K562 (cell line): ENCODE data around the gene ENDOD1. TPM values are rescaled to one million over a fixed set of nuclear protein-coding genes. Genes with fewer than 3 reads are reported as not detected.

ENCODE experiments used
- ARID1B ChIP-seq: fragments of 450-650 bp; IDR thresholded peaks from 2 replicates; pipeline ENCODE4 v1.6.1; 2016; ENCODE audit warnings: antibody characterized with exemption, mild to moderate bottlenecking, inconsistent platforms
- ARNT ChIP-seq, 2 experiments: fragments of 450-650 bp; IDR thresholded peaks; 2 replicates each; pipeline ENCODE4 v1.6.1; 2016; ENCODE audit warnings: mild to moderate bottlenecking in 1 of 2
- CBX1 ChIP-seq: sonication (generic); IDR thresholded peaks from 2 replicates; pipeline ENCODE4 v1.6.1; 2016; ENCODE audit warnings: antibody characterized with exemption, low read depth, mild to moderate bottlenecking
- CBX2 ChIP-seq: fragments of 200-600 bp; sonication (generic); IDR thresholded peaks from one replicate; pipeline ENCODE4 v1.6.1; 2012; ENCODE audit warnings: mild to moderate bottlenecking, low read length, inconsistent platforms; ENCODE audit not compliant: insufficient read depth, poor library complexity, severe bottlenecking
- DACH1 ChIP-seq: fragments of 450-650 bp; IDR thresholded peaks from 2 replicates; pipeline ENCODE4 v1.6.1; 2018; ENCODE audit not compliant: partially characterized antibody
- FOXA1 ChIP-seq: fragments of 450-650 bp; IDR thresholded peaks from 2 replicates; pipeline ENCODE4 v1.6.1; 2016; ENCODE audit warnings: mild to moderate bottlenecking, borderline replicate concordance
- MED1 ChIP-seq: sonication (generic); formaldehyde crosslinking; IDR thresholded peaks from 2 replicates; pipeline ENCODE4 v1.8.1; 2023; ENCODE audit warnings: missing genetic modification reagents, borderline replicate concordance
- NBN ChIP-seq: fragments of 450-650 bp; IDR thresholded peaks from 2 replicates; pipeline ENCODE4 v1.6.1; 2016; ENCODE audit warnings: low read depth, mild to moderate bottlenecking
- NCOA1 ChIP-seq: fragments of 450-650 bp; IDR thresholded peaks from 2 replicates; pipeline ENCODE4 v1.6.1; 2016; ENCODE audit warnings: low read depth
- NFXL1 ChIP-seq: fragments of 450-650 bp; formaldehyde crosslinking; IDR thresholded peaks from 2 replicates; pipeline ENCODE4 v1.4.0; 2021; ENCODE audit warnings: mild to moderate bottlenecking
- PBX2 ChIP-seq, 2 experiments: IDR thresholded peaks in 1 of 2; conservative IDR thresholded peaks in 1 of 2; 2 replicates each; pipeline ENCODE4 v1.6.1; 2016; ENCODE audit warnings: low read depth in 2 of 2, mild to moderate bottlenecking in 1 of 2, missing compliant biosample characterization in 1 of 2, missing genetic modification characterization in 1 of 2, moderate library complexity in 1 of 2
- PCBP2 ChIP-seq: fragments of 200-400 bp; formaldehyde crosslinking; IDR thresholded peaks from 2 replicates; pipeline ENCODE4 v1.6.1; 2018; ENCODE audit warnings: low read length, low read depth, mild to moderate bottlenecking, moderate library complexity; ENCODE audit not compliant: poor library complexity, severe bottlenecking
- PML ChIP-seq: IDR thresholded peaks from 2 replicates; pipeline ENCODE4 v1.6.1; 2012; ENCODE audit warnings: low read length, inconsistent platforms
- RAD51 ChIP-seq: fragments of 450-650 bp; IDR thresholded peaks from 2 replicates; pipeline ENCODE4 v1.7.1; 2016; ENCODE audit warnings: low read depth, mild to moderate bottlenecking, borderline replicate concordance
- SLC30A9 ChIP-seq: fragments of 250-450 bp; sonication (Bioruptor Pico); IDR thresholded peaks from 2 replicates; pipeline ENCODE4 v1.8.0; 2022; ENCODE audit warnings: mild to moderate bottlenecking, moderate library complexity
- SMARCE1 ChIP-seq: fragments of 450-650 bp; IDR thresholded peaks from 2 replicates; pipeline ENCODE4 v1.7.1; 2016; ENCODE audit warnings: mild to moderate bottlenecking
- SP1 ChIP-seq: sonication (generic); formaldehyde crosslinking; IDR thresholded peaks from 2 replicates; pipeline ENCODE4 v1.8.1; 2022; ENCODE audit warnings: mild to moderate bottlenecking, missing genetic modification reagents
- STAT5A ChIP-seq: IDR thresholded peaks from 2 replicates; pipeline ENCODE4 v1.6.1; 2012; ENCODE audit warnings: low read length, inconsistent platforms, borderline replicate concordance
- TAL1 ChIP-seq: fragments of 450-650 bp; IDR thresholded peaks from 2 replicates; pipeline ENCODE4 v1.6.1; 2016; ENCODE audit warnings: mild to moderate bottlenecking
- ZKSCAN1 ChIP-seq: fragments of 150-350 bp; IDR thresholded peaks from 2 replicates; pipeline ENCODE4 v1.6.1; 2016; ENCODE audit warnings: low read depth, low read length
- ZNF282 ChIP-seq: sonication (generic); formaldehyde crosslinking; IDR thresholded peaks from 2 replicates; pipeline ENCODE4 v1.8.1; 2023; ENCODE audit warnings: missing genetic modification reagents
- ZNF778 ChIP-seq: fragments of 450-650 bp; formaldehyde crosslinking; IDR thresholded peaks from 2 replicates; pipeline ENCODE4 v1.4.0; 2020; ENCODE audit warnings: mild to moderate bottlenecking, moderate library complexity
- polyA plus RNA-seq, 8 experiments: library from polyadenylated mRNA; depleted of rRNA in 4 of 8; stranded (reverse) in 5 of 8; unstranded in 3 of 8; fragments of >200 nt; fragmentation: Nextera tagmentation in 2 of 8; fragmentation: Illumina TruSeq in 1 of 8; extraction: Ambion mirVana in 2 of 8; extraction: Trizol in 1 of 8; gene quantifications; 2 replicates each; pipeline versions ENCODE4 v1.2.1 to v1.2.3, GENCODE V29; 2011 to 2014; ENCODE audit warnings: inconsistent platforms in 1 of 8, missing spikeins in 1 of 8
- total RNA-seq, 7 experiments: library from RNA; depleted of rRNA in 6 of 7; stranded (reverse); fragments of >200 nt in 6 of 7; fragmentation: Illumina TruSeq in 2 of 7; extraction: Trizol in 2 of 7; gene quantifications; 2 replicates each; pipeline versions ENCODE4 v1.2.1 to v1.2.3, GENCODE V29; 2011 to 2021; ENCODE audit warnings: low replicate concordance in 1 of 7
- TF ChIP-seq, protein P1 (sequence below), 2 experiments: IDR thresholded peaks; 2 replicates each; pipeline ENCODE4 v1.6.1; 2012; ENCODE audit warnings: improper control_type of control experiment in 2 of 2, low read depth in 2 of 2, low read length in 2 of 2, borderline replicate concordance in 1 of 2

The ENDOD1 gene
- total and polyA plus RNA-seq, 9 of the 15 experiments (the other 6 are each of a cell fraction or from before 2014, with no cell fraction given): 4.2 to 11.8 (median 9.3) TPM

DNA sequence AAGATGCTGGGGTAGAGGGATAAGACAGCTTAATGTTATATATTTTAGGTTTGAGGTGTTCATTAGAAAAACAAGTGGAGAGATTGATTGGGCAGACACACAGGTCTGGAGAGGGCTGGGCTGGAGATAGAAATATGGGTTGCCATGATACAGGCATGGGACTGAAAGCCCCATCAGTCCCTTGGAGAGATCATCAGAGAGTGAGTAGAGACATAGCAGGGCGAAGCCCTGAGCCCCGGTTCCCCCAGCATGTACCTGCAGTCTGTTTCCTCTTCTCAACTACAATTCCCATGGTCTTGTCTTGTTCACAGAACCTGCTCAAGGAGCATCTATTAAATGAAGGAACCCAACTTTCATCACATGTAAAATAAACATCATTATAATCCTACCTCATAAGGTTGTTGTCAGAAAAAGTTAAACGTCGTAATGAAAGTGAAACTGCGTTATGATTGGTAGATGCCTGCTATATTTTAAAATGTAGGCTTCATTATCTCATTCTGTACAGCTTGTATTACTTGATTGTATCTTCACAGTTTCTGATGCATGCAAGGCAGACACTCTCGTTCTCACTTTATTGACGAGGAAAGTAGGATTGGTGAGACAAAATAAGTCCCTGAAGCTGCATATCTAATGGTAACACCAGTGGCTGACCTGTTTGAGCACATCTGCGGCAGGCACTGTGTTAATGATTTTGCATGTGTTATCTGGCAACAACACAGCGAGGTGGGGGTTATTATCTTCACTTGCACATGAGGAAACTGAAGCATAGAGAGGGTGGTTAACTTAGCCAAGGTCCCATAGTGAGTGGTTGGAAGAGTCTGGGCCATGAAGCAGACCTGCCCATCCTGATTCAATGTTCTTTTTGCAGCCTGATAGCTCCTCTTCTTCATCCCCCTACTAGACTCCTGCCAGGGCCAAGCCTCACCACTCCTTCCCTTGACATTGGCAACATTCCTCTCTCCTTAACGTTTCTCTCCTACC, 63.5 kb downstream of the ENDOD1 start (continued):
- TF ChIP-seq, protein P1, sequence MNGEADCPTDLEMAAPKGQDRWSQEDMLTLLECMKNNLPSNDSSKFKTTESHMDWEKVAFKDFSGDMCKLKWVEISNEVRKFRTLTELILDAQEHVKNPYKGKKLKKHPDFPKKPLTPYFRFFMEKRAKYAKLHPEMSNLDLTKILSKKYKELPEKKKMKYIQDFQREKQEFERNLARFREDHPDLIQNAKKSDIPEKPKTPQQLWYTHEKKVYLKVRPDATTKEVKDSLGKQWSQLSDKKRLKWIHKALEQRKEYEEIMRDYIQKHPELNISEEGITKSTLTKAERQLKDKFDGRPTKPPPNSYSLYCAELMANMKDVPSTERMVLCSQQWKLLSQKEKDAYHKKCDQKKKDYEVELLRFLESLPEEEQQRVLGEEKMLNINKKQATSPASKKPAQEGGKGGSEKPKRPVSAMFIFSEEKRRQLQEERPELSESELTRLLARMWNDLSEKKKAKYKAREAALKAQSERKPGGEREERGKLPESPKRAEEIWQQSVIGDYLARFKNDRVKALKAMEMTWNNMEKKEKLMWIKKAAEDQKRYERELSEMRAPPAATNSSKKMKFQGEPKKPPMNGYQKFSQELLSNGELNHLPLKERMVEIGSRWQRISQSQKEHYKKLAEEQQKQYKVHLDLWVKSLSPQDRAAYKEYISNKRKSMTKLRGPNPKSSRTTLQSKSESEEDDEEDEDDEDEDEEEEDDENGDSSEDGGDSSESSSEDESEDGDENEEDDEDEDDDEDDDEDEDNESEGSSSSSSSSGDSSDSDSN (IDR thresholded peaks at IDR 0.05; ENCODE audit: borderline replicate concordance in 1 of 2, low read depth in 2 of 2, low read length in 2 of 2): no peak
- no peak for TF ChIP-seq FOXA1
- no peak for TF ChIP-seq ZNF778 (CRISPR knock-in tag)
- TF ChIP-seq MED1 (CRISPR knock-in tag): no peak
- peak; percentile 92 for TF ChIP-seq NCOA1
- TF ChIP-seq ZKSCAN1: peak; percentile 52; the same call in 1 of the 2 replicates
- TF ChIP-seq STAT5A: peak; percentile 99
- no peak for TF ChIP-seq CBX2
- TF ChIP-seq CBX1: no peak
- TF ChIP-seq DACH1: peak; percentile 67
- peak; percentile 100 for TF ChIP-seq PML
- no peak for TF ChIP-seq NFXL1 (CRISPR knock-in tag)
- TF ChIP-seq SLC30A9 (CRISPR knock-in tag): no peak
- TF ChIP-seq PCBP2: no peak
- peak; percentile 95 for TF ChIP-seq SMARCE1
- peak; percentile 87 for TF ChIP-seq NBN
- peak; percentile 100 for TF ChIP-seq ARID1B
- peak; percentile 79 for TF ChIP-seq SP1 (CRISPR knock-in tag)
- TF ChIP-seq ARNT (IDR thresholded peaks at IDR 0.05): peak; percentile 92 to 98
- no peak for TF ChIP-seq PBX2 (CRISPR knock-in tag; IDR thresholded peaks at IDR 0.05; ENCODE audit: low read depth)
- TF ChIP-seq PBX2 (tag; conservative IDR thresholded peaks at IDR 0.05; ENCODE audit: low read depth): peak; percentile 49
- TF ChIP-seq ZNF282: no peak
- TF ChIP-seq TAL1: peak; percentile 100
- TF ChIP-seq RAD51: no peak; the same call in 1 of the 2 replicates
